Nephron progenitor cell (in vitro differentiated cells): ENCODE data around the gene MISFA.

Experiments
- DNase-seq: peaks from one replicate; pipeline ENCODE4 v3.0.0; 2021
- H3K27ac Mint-ChIP-seq: 2 replicates; pipeline ENCODE4 v1.8.0; 2021; ENCODE audit warnings: mild to moderate bottlenecking, moderate library complexity, mixed read lengths
- H3K27me3 Mint-ChIP-seq: 2 replicates; pipeline ENCODE4 v1.8.0; 2021; ENCODE audit warnings: mild to moderate bottlenecking, low read depth, mixed read lengths; ENCODE audit not compliant: poor library complexity
- H3K36me3 Mint-ChIP-seq: 2 replicates; pipeline ENCODE4 v1.8.0; 2021; ENCODE audit warnings: low read depth, mixed read lengths
- H3K4me1 Mint-ChIP-seq: 2 replicates; pipeline ENCODE4 v1.8.0; 2021; ENCODE audit warnings: mixed read lengths
- H3K4me3 Mint-ChIP-seq: 2 replicates; pipeline ENCODE4 v1.8.0; 2021; ENCODE audit warnings: mild to moderate bottlenecking, moderate library complexity, mixed read lengths
- H3K9me3 Mint-ChIP-seq: 2 replicates; pipeline ENCODE4 v1.8.0; 2021; ENCODE audit warnings: mild to moderate bottlenecking, moderate library complexity, mixed read lengths
- CTCF ChIP-seq: fragments of 200-600 bp; sonication (generic); IDR thresholded peaks from 2 replicates; pipeline ENCODE4 v1.5.0; 2021; ENCODE audit warnings: antibody characterized with exemption

MISFA gene

GRCh38 chr11:18650859-18651557 is 51.4 kb downstream of the MISFA start:
- no peak for DNase-seq
- H3K9me3 Mint-ChIP-seq, result peaks cover 15% of the 10 kb centered on the region

More at GRCh38 chr11:18650859-18651557, 51.4 kb downstream of the MISFA start:
- no peak for TF ChIP-seq CTCF
- H3K4me1 Mint-ChIP-seq, result no peaks in the 10 kb centered on the region
- H3K27ac Mint-ChIP-seq, result no peak overlapping the region
- no peak overlapping the region for H3K4me3 Mint-ChIP-seq
- H3K27me3 Mint-ChIP-seq, result peaks cover 7% of the 10 kb centered on the region
- no peaks in the 10 kb centered on the region for H3K36me3 Mint-ChIP-seq
